ENCODE measurements around the gene ADARB2.

- no peak for TF ChIP-seq KDM1A (IDR thresholded peaks at IDR 0.05; ENCODE audit: borderline replicate concordance)
- TF ChIP-seq EP300 (IDR thresholded peaks at IDR 0.05; ENCODE audit: borderline replicate concordance in 1 of 2, control insufficient read depth in 1 of 2, low read depth in 2 of 2, low read length in 2 of 2), result no peak
- no peak for TF ChIP-seq RELB (IDR thresholded peaks at IDR 0.05; ENCODE audit: low read depth)
- no peak for TF ChIP-seq POLR2A (IDR thresholded peaks at IDR 0.05; ENCODE audit: low read depth, low read length)
- no peak for TF ChIP-seq EZH2 (IDR thresholded peaks at IDR 0.05; ENCODE audit: borderline replicate concordance, control insufficient read depth, low read depth, low read length)
Measured at GRCh38 chr10:1654811-1655356, 82.4 kb downstream of the ADARB2 start.

Data from GM12878 (cell line).